ENCODE data around the gene HOXA3. TPM values are rescaled to one million over a fixed set of nuclear protein-coding genes. Genes with fewer than 3 reads are reported as not detected.

Gene HOXA3
- total RNA-seq, 1 experiment from 2014 or later, result 9.2 TPM

- Histone ChIP-seq H4K20me1 (ENCODE audit: insufficient read depth) (no peaks in the 10 kb centered on the region), H2AFZ (ENCODE audit: low read depth, low read length, poor library complexity, severe bottlenecking) (no peak overlapping the region), H3K4me1 (ENCODE audit: control insufficient read depth in 1 of 2, insufficient read depth in 2 of 2, low read length in 2 of 2) (peaks cover 0 to 10% of the 10 kb centered on the region in 2 experiments; a peak in 2 of 4 replicates), H3K9me2 (ENCODE audit: insufficient read depth) (no peaks in the 10 kb centered on the region), H3K36me3 (ENCODE audit: control insufficient read depth in 1 of 2, insufficient read depth in 2 of 2, low read length in 2 of 2) (no peaks in the 10 kb centered on the region), H3K27ac (ENCODE audit: low read depth, low read length) (no peak overlapping the region), H3K27me3 (ENCODE audit: insufficient read depth, low read length) (no peaks in the 10 kb centered on the region), H3K4me2 (ENCODE audit: low read length) (no peak overlapping the region), H3K4me3 (replicated peaks in 1 of 2; ENCODE audit: low read depth in 1 of 2, low read length in 2 of 2) (no peak overlapping the region), H3K9ac (ENCODE audit: low read length) (no peak overlapping the region), H3K79me2 (ENCODE audit: insufficient read depth, low read length) (no peaks in the 10 kb centered on the region), H3K9me3 (ENCODE audit: control insufficient read depth in 1 of 2, insufficient read depth in 1 of 2, low read depth in 1 of 2, low read length in 2 of 2) (no peaks in the 10 kb centered on the region)
- RAD21 ChIA-PET (ENCODE audit: low non-redundant PET in 1 of 2, low total read pairs in 2 of 2, uncharacterized antibody in 2 of 2, unreplicated experiment in 2 of 2), result no interaction called here
- ATAC-seq, result no peak
- DNase-seq (ENCODE audit: low read depth, low spot score), result no peak
- intact Hi-C loops (cut with micrococcal nuclease), result no loop called here
- no peak for TF ChIP-seq TCF7L2 (IDR thresholded peaks at IDR 0.05; ENCODE audit: borderline replicate concordance, extremely low read depth, insufficient read depth, insufficient read length)
- no peak for TF ChIP-seq ZNF274 (IDR thresholded peaks at IDR 0.05; ENCODE audit: low read depth, low read length)
- TF ChIP-seq RAD21 (IDR thresholded peaks at IDR 0.05; ENCODE audit: low read depth), result no peak
- no peak for TF ChIP-seq FOSL1 (IDR thresholded peaks at IDR 0.05; ENCODE audit: low read depth)
- no peak for TF ChIP-seq ZFX (IDR thresholded peaks at IDR 0.05)
- TF ChIP-seq YY1 (IDR thresholded peaks at IDR 0.05; ENCODE audit: extremely low read depth, insufficient replicate concordance, low read depth, low read length), result no peak
- TF ChIP-seq SIN3A (IDR thresholded peaks at IDR 0.05; ENCODE audit: low read depth), result no peak
- no peak for TF ChIP-seq CEBPB (IDR thresholded peaks at IDR 0.05; ENCODE audit: low read depth)
- TF ChIP-seq CTCF (IDR thresholded peaks at IDR 0.05 in 2 of 3, conservative IDR thresholded peaks at IDR 0.05 in 1 of 3; ENCODE audit: borderline replicate concordance in 1 of 3, insufficient read depth in 1 of 3, low read depth in 2 of 3, low read length in 2 of 3), result no peak
- BruUV-seq (replicated peaks), result no TSS peak
- CTCF ChIA-PET, result no interaction called here
- POLR2A ChIA-PET, result no interaction called here
These were observed 87.7 kb downstream of the HOXA3 start for GRCh38 chr7:27064661-27065060.

DNA sequence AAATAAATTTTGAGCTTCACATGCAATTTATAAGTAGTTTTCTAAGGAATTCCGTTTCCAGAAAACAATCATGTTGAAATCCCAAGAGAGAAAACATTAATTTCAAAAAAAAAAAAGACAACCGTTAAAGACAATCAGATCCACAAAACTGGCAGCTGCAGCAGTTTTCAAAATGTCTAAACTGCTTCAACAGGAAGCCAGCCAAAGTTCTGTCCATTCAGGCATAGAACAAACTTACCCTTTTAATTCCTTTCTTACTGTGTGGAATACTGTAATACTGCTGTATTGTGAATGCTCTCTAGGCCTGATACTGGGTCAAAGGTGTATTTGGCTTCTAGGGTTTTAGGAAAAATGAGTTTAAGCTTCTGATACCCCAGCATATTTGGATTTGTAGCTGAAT lies 88.2 kb downstream of the HOXA3 start:
- Histone ChIP-seq H4K20me1 (ENCODE audit: insufficient read depth) (no peaks in the 10 kb centered on the region), H3K4me3 (replicated peaks in 1 of 2; ENCODE audit: low read depth in 1 of 2, low read length in 2 of 2) (no peak overlapping the region), H3K9me3 (ENCODE audit: control insufficient read depth in 1 of 2, insufficient read depth in 1 of 2, low read depth in 1 of 2, low read length in 2 of 2) (no peaks in the 10 kb centered on the region), H3K36me3 (ENCODE audit: control insufficient read depth in 1 of 2, insufficient read depth in 2 of 2, low read length in 2 of 2) (no peaks in the 10 kb centered on the region), H3K79me2 (ENCODE audit: insufficient read depth, low read length) (no peaks in the 10 kb centered on the region), H3K4me2 (ENCODE audit: low read length) (no peak overlapping the region), H3K9me2 (ENCODE audit: insufficient read depth) (no peaks in the 10 kb centered on the region), H3K27me3 (ENCODE audit: insufficient read depth, low read length) (no peaks in the 10 kb centered on the region), H3K27ac (ENCODE audit: low read depth, low read length) (no peak overlapping the region), H3K9ac (ENCODE audit: low read length) (no peak overlapping the region), H3K4me1 (ENCODE audit: control insufficient read depth in 1 of 2, insufficient read depth in 2 of 2, low read length in 2 of 2) (peaks cover 0 to 10% of the 10 kb centered on the region in 2 experiments; a peak in 2 of 4 replicates), H2AFZ (ENCODE audit: low read depth, low read length, poor library complexity, severe bottlenecking) (no peak overlapping the region)
- no peak for DNase-seq (ENCODE audit: low read depth, low spot score)
- RAD21 ChIA-PET (ENCODE audit: low non-redundant PET in 1 of 2, low total read pairs in 2 of 2, uncharacterized antibody in 2 of 2, unreplicated experiment in 2 of 2), result no interaction called here
- intact Hi-C loops (cut with micrococcal nuclease), result no loop called here
- BruUV-seq (replicated peaks), result no TSS peak
- TF ChIP-seq EZH2 (IDR thresholded peaks at IDR 0.05), result no peak
- CTCF ChIA-PET, result no interaction called here
- ATAC-seq, result no peak
- POLR2A ChIA-PET, result no interaction called here

Measured in HCT116 (cell line).